H1 (cell line): Measurements from ENCODE around the gene UPF1.

Source experiments
- CTCF ChIP-seq, 3 experiments: IDR thresholded peaks; 1 replicate in 2 of 3; 2 replicates in 1 of 3; pipeline versions ENCODE4 v1.5.1 to v1.6.1; 2011; ENCODE audit warnings: low read length in 3 of 3, mild to moderate bottlenecking in 3 of 3, inconsistent platforms in 2 of 3, low read depth in 1 of 3, moderate library complexity in 1 of 3; ENCODE audit not compliant: insufficient read depth in 1 of 3; ENCODE audit errors: control extremely low read depth in 1 of 3
- ZNF274 ChIP-seq: IDR thresholded peaks from 2 replicates; pipeline ENCODE4 v1.7.0; 2012; ENCODE audit warnings: low read length, borderline replicate concordance; ENCODE audit errors: extremely low read depth

DNA sequence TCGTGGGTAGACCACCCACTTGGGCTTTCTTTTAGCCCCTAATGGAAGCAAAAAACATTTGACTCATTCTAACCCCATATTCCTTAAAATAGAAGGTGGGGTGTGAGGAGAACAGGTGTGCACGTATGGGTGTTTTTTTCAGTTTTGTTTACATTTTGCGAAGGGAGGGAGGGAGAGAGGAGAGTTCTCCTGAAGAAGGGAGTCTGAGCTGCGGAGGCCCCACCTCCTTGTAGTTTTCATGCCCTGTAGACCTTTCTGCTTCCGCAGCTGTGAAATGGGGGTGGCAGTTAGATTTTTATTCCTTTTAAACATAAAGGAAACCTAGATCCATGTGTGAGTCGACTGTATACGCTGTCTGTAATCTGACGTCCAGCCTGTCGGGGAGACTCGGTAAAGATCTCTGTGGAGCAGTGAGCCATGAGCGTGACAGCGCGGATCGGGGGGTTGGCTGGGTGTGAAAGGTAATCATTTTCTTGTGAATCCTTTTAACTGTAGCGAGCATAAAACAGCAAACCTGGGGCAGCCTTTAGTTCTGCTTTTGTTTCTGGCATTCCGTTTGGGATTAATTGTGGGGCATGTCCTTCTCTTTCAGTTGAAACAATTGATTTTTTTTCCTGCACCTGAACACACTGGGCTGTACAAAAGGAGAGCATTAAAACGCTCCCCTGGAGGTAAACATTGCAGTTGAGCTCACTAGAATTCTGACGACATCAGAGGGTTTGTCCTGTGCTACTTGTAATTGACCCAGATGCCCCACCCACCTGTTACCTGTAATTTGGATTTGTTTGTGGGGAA is 2.3 kb downstream of the UPF1 start:
- TF ChIP-seq CTCF (IDR thresholded peaks at IDR 0.05; ENCODE audit: control extremely low read depth in 1 of 3, insufficient read depth in 1 of 3, low read depth in 1 of 3, low read length in 3 of 3) (no peak), ZNF274 (no peak)
